ENCODE results near the gene CA10.

- TF ChIP-seq CTCF (IDR thresholded peaks at IDR 0.05) (no peak), POLR2A (IDR thresholded peaks at IDR 0.05) (no peak)
Observed at GRCh38 chr17:51604299-51605020, 554.1 kb downstream of the CA10 start.

Measured in vagina (tissue), 2 donors.